Esophagus muscularis mucosa (tissue), 3 donors: Measurements from ENCODE around the gene ATP10A.

Experiments used
- POLR2A ChIP-seq: fragments of 450-650 bp; IDR thresholded peaks from one replicate; pipeline ENCODE4 v1.6.1; 2017; ENCODE audit warnings: antibody characterized with exemption, moderate library complexity, mild to moderate bottlenecking, low read depth
- TF ChIP-seq, protein P1 (sequence below), 3 experiments: fragments of 200-600 bp in 2 of 3; fragments of 450-650 bp in 1 of 3; sonication (generic) in 2 of 3; IDR thresholded peaks; one replicate each; pipeline ENCODE4 v1.5.1; 2017 to 2019; ENCODE audit warnings: antibody characterized with exemption in 3 of 3, mild to moderate bottlenecking in 2 of 3, moderate library complexity in 1 of 3

DNA sequence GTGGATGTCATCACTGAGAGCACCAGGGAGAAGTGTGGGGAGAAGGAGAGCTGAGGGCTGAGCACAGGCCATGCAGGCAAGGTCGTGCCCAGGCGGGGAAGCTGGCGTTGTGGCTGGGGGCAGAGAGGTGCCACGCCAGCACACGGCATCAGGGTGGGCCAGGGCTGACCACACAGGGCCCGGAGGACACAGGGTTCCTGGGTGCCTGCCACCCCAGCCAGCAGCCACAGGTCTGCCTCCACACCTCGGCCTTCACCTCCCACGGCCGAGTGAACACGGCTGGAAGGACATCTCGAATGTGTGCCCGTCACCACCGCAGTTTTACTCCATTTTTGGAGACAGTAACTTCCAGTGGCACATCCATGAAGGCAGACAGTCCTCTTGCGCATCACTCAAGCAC is 77.1 kb downstream of the ATP10A start:
- TF ChIP-seq POLR2A, result no peak
- TF ChIP-seq, protein P1, sequence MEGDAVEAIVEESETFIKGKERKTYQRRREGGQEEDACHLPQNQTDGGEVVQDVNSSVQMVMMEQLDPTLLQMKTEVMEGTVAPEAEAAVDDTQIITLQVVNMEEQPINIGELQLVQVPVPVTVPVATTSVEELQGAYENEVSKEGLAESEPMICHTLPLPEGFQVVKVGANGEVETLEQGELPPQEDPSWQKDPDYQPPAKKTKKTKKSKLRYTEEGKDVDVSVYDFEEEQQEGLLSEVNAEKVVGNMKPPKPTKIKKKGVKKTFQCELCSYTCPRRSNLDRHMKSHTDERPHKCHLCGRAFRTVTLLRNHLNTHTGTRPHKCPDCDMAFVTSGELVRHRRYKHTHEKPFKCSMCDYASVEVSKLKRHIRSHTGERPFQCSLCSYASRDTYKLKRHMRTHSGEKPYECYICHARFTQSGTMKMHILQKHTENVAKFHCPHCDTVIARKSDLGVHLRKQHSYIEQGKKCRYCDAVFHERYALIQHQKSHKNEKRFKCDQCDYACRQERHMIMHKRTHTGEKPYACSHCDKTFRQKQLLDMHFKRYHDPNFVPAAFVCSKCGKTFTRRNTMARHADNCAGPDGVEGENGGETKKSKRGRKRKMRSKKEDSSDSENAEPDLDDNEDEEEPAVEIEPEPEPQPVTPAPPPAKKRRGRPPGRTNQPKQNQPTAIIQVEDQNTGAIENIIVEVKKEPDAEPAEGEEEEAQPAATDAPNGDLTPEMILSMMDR (IDR thresholded peaks at IDR 0.05), result no peak
